ENCODE measurements around the gene BLZF1.

The BLZF1 gene

GRCh38 chr1:169367686-169368405, at the start of gene BLZF1, which contains the start of gene NME7:
TSS of gene BLZF1 (plus strand) at chr1:169368195. CDS start at chr1:169369523, 1,328 bp downstream.
TSS of gene NME7 (minus strand) at chr1:169367797. CDS start at chr1:169367710, 87 bp downstream.
- no peak for TF ChIP-seq CTCF (conservative IDR thresholded peaks at IDR 0.05; ENCODE audit: low read length)
- DNase-seq (ENCODE audit: low read depth): peak; percentile 95
- peak within 1 kb of the TSS; percentile 85 for H3K4me3 ChIP-seq (ENCODE audit: low read length)

GRCh38 chr1:169318536-169319244, 49.3 kb upstream of the BLZF1 start:
- H3K4me3 ChIP-seq (ENCODE audit: low read length): no peak overlapping the region
- TF ChIP-seq CTCF (conservative IDR thresholded peaks at IDR 0.05; ENCODE audit: low read length): no peak
- no peak for DNase-seq (ENCODE audit: low read depth)

- peak; percentile 15 for DNase-seq (ENCODE audit: low read depth)
- no peak for TF ChIP-seq CTCF (conservative IDR thresholded peaks at IDR 0.05; ENCODE audit: low read length)
- no peak overlapping the region for H3K4me3 ChIP-seq (ENCODE audit: low read length)
These were observed 46.5 kb upstream of the BLZF1 start for GRCh38 chr1:169321539-169321938.

DNA sequence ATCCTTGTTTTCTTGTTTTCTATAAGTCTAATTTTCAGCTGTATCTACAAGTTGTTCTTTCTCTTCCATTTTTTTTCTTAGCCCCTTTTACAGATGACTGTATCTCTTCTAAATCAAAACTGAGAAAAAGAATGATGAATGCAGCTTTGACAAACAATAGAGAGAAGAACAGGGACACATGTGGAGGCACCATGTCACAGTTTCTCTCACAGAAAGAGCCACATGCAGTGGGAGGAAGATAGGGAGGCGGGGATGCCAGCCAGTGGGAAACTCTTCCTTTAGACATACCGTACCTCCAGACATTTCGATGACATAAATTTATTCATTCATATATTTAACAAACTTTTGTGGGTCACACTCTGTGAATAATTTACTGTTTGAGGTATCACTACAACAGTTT, 45.9 kb upstream of the BLZF1 start:
- DNase-seq (ENCODE audit: low read depth): no peak
- no peak overlapping the region for H3K4me3 ChIP-seq (ENCODE audit: low read length)
- no peak for TF ChIP-seq CTCF (conservative IDR thresholded peaks at IDR 0.05; ENCODE audit: low read length)

GRCh38 chr1:169325117-169325516, 42.9 kb upstream of the BLZF1 start:
- DNase-seq (ENCODE audit: low read depth): no peak
- H3K4me3 ChIP-seq (ENCODE audit: low read length): no peak overlapping the region
- TF ChIP-seq CTCF (conservative IDR thresholded peaks at IDR 0.05; ENCODE audit: low read length): no peak

GRCh38 chr1:169326261-169326955, 41.6 kb upstream of the BLZF1 start:
- no peak overlapping the region for H3K4me3 ChIP-seq (ENCODE audit: low read length)
- no peak for TF ChIP-seq CTCF (conservative IDR thresholded peaks at IDR 0.05; ENCODE audit: low read length)
- DNase-seq (ENCODE audit: low read depth): no peak

Data from AG10803 (cell line).